ENCODE measurements around the gene KIAA0753. TPM values are rescaled to one million over a fixed set of nuclear protein-coding genes. Genes with fewer than 3 reads are reported as not detected.
A peak's percentile ranks its signal among the peaks of the same experiment; 100 is the strongest.

KIAA0753 gene
- total and polyA plus RNA-seq, 2 of the 13 experiments (the other 11 are each of a cell fraction or from before 2014, with no cell fraction given), result 5.2 to 9.1 TPM

DNA sequence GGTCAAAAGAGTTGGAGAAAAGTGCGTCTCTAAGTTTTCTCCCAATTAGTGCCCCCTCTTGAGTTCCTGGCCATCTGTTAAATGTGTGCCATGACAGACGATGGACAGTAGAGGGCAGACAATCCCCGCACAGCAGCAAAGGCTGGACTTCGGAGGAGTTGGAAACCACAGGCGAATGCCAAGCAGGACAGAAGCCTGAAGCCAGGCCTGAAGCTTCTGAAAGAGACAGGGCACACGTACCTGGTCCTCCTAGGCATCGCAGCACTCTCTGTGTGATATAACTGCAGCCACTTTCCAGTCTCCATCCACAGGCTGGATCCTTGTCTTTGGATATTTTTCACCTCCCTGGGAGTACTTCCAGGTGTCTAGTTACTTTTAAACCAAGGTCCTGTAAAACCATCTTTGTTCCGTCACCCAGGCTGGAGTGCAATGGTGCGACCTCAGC is 25.6 kb upstream of the KIAA0753 start (continued):
- TF ChIP-seq, protein P1, sequence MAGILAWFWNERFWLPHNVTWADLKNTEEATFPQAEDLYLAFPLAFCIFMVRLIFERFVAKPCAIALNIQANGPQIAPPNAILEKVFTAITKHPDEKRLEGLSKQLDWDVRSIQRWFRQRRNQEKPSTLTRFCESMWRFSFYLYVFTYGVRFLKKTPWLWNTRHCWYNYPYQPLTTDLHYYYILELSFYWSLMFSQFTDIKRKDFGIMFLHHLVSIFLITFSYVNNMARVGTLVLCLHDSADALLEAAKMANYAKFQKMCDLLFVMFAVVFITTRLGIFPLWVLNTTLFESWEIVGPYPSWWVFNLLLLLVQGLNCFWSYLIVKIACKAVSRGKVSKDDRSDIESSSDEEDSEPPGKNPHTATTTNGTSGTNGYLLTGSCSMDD (CRISPR knock-in tag; IDR thresholded peaks at IDR 0.05), result no peak
- TF ChIP-seq, protein P2, sequence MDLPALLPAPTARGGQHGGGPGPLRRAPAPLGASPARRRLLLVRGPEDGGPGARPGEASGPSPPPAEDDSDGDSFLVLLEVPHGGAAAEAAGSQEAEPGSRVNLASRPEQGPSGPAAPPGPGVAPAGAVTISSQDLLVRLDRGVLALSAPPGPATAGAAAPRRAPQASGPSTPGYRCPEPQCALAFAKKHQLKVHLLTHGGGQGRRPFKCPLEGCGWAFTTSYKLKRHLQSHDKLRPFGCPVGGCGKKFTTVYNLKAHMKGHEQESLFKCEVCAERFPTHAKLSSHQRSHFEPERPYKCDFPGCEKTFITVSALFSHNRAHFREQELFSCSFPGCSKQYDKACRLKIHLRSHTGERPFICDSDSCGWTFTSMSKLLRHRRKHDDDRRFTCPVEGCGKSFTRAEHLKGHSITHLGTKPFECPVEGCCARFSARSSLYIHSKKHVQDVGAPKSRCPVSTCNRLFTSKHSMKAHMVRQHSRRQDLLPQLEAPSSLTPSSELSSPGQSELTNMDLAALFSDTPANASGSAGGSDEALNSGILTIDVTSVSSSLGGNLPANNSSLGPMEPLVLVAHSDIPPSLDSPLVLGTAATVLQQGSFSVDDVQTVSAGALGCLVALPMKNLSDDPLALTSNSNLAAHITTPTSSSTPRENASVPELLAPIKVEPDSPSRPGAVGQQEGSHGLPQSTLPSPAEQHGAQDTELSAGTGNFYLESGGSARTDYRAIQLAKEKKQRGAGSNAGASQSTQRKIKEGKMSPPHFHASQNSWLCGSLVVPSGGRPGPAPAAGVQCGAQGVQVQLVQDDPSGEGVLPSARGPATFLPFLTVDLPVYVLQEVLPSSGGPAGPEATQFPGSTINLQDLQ (CRISPR knock-in tag; IDR thresholded peaks at IDR 0.05), result no peak
- peak; percentile 46; the same call in 1 of the 2 replicates for TF ChIP-seq KLF11 (CRISPR knock-in tag; IDR thresholded peaks at IDR 0.05)
- TF ChIP-seq FOXC1 (CRISPR knock-in tag; IDR thresholded peaks at IDR 0.05; ENCODE audit: borderline replicate concordance), result 0 out of 2 replicates have a peak, but pooled peaks have one; percentile 49
- peak; percentile 70; the same call in 1 of the 2 replicates for TF ChIP-seq ZNF317 (CRISPR knock-in tag; IDR thresholded peaks at IDR 0.05)
- no peak for TF ChIP-seq ZNF703 (CRISPR knock-in tag; IDR thresholded peaks at IDR 0.05; ENCODE audit: borderline replicate concordance)
- TF ChIP-seq ZFX (CRISPR knock-in tag; IDR thresholded peaks at IDR 0.05; ENCODE audit: low read depth), result peak; percentile 68; the same call in 1 of the 2 replicates
- TF ChIP-seq ZNF83 (CRISPR knock-in tag; IDR thresholded peaks at IDR 0.05; ENCODE audit: borderline replicate concordance), result no peak
- TF ChIP-seq ZNF12 (CRISPR knock-in tag; IDR thresholded peaks at IDR 0.05), result no peak
- peak; percentile 43; the same call in 1 of the 2 replicates for TF ChIP-seq ZNF331 (CRISPR knock-in tag; IDR thresholded peaks at IDR 0.05)
- no peak for TF ChIP-seq ARNT (IDR thresholded peaks at IDR 0.05)
- TF ChIP-seq SMC3 (IDR thresholded peaks at IDR 0.05; ENCODE audit: low read length), result peak; percentile 97
- TF ChIP-seq, protein P3, sequence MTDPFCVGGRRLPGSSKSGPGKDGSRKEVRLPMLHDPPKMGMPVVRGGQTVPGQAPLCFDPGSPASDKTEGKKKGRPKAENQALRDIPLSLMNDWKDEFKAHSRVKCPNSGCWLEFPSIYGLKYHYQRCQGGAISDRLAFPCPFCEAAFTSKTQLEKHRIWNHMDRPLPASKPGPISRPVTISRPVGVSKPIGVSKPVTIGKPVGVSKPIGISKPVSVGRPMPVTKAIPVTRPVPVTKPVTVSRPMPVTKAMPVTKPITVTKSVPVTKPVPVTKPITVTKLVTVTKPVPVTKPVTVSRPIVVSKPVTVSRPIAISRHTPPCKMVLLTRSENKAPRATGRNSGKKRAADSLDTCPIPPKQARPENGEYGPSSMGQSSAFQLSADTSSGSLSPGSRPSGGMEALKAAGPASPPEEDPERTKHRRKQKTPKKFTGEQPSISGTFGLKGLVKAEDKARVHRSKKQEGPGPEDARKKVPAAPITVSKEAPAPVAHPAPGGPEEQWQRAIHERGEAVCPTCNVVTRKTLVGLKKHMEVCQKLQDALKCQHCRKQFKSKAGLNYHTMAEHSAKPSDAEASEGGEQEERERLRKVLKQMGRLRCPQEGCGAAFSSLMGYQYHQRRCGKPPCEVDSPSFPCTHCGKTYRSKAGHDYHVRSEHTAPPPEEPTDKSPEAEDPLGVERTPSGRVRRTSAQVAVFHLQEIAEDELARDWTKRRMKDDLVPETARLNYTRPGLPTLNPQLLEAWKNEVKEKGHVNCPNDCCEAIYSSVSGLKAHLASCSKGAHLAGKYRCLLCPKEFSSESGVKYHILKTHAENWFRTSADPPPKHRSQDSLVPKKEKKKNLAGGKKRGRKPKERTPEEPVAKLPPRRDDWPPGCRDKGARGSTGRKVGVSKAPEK (CRISPR knock-in tag; IDR thresholded peaks at IDR 0.05; ENCODE audit: borderline replicate concordance), result 0 out of 2 replicates have a peak, but pooled peaks have one; percentile 69
- TF ChIP-seq, protein P4, sequence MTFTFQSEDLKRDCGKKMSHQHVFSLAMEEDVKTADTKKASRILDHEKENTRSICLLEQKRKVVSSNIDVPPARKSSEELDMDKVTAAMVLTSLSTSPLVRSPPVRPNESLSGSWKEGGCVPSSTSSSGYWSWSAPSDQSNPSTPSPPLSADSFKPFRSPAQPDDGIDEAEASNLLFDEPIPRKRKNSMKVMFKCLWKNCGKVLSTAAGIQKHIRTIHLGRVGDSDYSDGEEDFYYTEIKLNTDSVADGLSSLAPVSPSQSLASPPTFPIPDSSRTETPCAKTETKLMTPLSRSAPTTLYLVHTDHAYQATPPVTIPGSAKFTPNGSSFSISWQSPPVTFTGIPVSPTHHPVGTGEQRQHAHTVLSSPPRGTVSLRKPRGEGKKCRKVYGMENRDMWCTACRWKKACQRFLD (CRISPR knock-in tag; IDR thresholded peaks at IDR 0.05; ENCODE audit: borderline replicate concordance), result no peak
- TF ChIP-seq, protein P5, sequence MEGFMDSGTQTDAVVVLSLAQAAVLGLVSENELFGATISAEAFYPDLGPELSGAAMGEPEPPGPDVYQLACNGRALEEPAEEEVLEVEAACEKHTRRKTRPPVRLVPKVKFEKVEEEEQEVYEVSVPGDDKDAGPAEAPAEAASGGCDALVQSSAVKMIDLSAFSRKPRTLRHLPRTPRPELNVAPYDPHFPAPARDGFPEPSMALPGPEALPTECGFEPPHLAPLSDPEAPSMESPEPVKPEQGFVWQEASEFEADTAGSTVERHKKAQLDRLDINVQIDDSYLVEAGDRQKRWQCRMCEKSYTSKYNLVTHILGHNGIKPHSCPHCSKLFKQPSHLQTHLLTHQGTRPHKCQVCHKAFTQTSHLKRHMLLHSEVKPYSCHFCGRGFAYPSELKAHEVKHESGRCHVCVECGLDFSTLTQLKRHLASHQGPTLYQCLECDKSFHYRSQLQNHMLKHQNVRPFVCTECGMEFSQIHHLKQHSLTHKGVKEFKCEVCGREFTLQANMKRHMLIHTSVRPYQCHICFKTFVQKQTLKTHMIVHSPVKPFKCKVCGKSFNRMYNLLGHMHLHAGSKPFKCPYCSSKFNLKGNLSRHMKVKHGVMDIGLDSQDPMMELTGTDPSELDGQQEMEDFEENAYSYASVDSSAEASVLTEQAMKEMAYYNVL (CRISPR knock-in tag; IDR thresholded peaks at IDR 0.05; ENCODE audit: borderline replicate concordance), result peak; percentile 63; the same call in 1 of the 2 replicates
- TF ChIP-seq, protein P6, sequence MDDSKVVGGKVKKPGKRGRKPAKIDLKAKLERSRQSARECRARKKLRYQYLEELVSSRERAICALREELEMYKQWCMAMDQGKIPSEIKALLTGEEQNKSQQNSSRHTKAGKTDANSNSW (CRISPR knock-in tag; IDR thresholded peaks at IDR 0.05; ENCODE audit: borderline replicate concordance), result no peak
- peak; percentile 61 for TF ChIP-seq XRCC5 (optimal IDR thresholded peaks at IDR 0.05; ENCODE audit: low read length)
- TF ChIP-seq, protein P7, sequence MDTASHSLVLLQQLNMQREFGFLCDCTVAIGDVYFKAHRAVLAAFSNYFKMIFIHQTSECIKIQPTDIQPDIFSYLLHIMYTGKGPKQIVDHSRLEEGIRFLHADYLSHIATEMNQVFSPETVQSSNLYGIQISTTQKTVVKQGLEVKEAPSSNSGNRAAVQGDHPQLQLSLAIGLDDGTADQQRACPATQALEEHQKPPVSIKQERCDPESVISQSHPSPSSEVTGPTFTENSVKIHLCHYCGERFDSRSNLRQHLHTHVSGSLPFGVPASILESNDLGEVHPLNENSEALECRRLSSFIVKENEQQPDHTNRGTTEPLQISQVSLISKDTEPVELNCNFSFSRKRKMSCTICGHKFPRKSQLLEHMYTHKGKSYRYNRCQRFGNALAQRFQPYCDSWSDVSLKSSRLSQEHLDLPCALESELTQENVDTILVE (CRISPR knock-in tag; IDR thresholded peaks at IDR 0.05), result peak; percentile 44; the same call in 1 of the 2 replicates
